NCI-H1436 treated with DMSO at 0.1 percent for 48 hours (cell line): ENCODE results near the gene TMEM132D.

ENCODE experiments used
- DNase-seq: peaks from one replicate; lab custom pipeline; 2025; lab: John Stamatoyannopoulos, UW

The TMEM132D gene

DNA sequence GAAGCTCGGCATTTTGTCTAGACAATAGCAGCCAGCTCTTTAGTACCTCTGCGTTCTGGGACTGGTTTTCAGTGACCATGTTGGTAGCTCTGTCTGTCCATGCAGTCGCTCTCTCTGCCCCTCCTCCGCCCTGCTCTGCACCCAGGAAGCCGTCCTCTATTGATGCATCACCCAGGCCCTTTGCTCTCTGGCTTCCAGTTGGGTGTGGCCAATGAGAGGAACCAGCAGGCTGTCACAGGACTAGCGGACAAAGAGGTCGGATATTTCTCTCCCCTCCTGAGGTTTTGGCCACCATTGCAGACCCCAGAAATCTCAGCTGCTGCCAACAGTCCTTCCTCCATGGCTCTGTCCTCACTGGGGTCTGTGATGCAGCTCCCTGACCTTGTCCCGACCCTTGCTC is 180.6 kb downstream of the TMEM132D start:
- no peak for DNase-seq

GRCh38 chr12:129720618-129721017 is 183.2 kb downstream of the TMEM132D start:
- DNase-seq, result no peak

DNA sequence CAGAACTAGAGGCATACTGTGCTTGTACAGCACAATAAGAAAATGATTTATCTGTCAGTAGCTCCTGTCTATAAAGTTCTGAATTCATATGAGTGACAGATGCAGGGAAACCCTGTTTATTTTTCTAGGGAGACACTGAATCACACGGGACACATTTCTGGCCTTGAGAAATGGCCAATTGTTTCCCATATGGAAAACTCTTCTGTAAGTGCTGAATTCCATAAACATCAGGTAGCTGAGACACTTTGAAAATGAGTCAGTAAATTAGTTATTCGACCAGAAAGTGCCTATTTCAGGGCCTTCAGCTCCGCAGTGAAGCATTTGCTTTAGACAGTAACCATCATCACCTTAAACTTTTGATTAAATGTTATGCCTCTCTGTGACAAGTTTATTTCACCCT is 184.4 kb downstream of the TMEM132D start:
- DNase-seq, result no peak

DNA sequence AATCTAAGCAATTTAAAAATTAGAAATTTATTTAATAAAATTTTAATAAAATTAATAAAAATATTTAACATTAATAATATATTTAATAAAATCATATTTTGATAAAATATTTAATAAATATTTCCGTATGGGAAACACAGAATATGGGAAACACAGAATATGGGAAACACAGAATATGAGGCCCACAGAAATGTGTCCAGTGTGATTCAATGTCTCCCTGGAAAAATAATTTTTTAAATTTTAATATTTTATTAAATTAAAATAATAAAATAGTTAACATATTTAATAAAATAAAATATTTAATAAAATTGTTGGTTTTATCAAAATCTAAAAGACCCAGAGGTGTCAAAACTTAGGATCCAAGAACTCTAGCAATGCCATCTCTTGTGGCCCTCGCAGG is 186.4 kb downstream of the TMEM132D start:
- DNase-seq, result no peak

- DNase-seq, result no peak
Observed at GRCh38 chr12:129716825-129717224, 187.0 kb downstream of the TMEM132D start.

GRCh38 chr12:129706716-129707115 is 197.1 kb downstream of the TMEM132D start:
- no peak for DNase-seq

DNA sequence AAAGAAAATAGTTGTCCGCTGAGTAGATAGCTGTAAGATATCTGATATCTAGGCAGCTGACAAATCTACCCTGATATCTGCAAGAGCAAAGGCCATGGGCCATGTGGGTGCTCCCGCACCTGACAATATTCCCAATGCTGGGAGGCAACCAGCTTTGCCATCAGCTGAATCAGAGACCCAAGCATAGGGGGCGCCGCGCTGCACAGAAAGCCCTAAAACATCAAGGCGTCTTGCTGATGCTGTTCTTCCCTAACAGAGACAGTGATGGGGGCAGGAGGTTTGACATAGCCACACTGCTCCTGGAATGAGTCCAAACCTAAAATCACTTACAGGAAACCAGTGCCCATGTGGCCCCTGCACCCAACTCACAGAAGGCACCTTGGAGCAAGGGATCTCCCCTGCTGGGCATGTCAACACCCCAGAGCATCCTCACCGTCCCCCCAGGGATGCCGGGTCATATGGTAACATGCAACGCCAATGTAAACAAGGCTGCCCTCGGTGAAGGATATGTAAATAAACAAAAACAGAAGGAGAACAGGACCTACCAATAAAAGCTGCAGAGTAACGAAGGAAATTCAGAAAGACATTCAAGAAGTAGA is 199.5 kb downstream of the TMEM132D start:
- DNase-seq, result no peak

DNA sequence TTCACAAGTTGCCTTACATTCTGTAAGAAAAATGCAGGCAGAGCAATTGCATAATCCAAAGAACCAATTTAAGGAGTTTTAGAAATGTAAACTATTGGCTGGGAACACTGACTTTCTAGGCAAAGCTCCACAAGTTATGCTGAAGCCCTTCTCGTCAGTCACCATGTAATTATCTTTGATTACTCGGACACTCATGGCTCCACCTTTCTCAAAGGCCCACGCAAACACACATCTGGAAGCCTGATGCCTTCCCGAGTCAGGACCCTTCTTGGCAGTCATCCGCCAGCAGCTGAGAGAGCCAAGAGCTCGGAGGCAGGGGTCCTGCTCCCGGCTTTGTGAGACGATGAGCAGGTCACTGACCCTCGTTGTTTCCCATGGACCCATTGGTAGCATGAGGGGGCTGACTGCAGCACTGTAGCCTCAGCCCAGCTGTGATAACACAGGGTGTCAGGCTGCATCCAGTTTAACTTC is 202.2 kb downstream of the TMEM132D start:
- DNase-seq, result no peak

DNA sequence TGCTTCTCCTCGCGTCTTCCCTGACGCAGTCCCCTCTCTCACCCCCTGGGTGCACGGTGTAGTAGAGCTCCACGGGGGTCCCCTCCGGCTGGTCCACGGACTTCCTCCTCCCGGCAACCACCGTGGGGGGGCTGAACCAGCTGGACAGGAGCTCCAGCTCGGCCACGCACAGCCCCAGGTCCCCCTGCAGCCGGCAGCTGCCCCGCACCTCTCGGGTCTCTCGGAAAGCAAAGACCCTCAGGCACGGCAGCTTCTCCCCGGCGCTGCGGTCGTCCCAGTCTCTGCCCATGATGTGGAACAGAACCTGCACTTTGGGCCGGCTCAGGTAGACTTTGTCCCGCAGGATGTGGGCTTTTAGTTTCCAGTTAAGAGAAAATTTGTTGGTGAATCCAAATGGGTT is 203.8 kb downstream of the TMEM132D start:
- DNase-seq, result no peak

DNA sequence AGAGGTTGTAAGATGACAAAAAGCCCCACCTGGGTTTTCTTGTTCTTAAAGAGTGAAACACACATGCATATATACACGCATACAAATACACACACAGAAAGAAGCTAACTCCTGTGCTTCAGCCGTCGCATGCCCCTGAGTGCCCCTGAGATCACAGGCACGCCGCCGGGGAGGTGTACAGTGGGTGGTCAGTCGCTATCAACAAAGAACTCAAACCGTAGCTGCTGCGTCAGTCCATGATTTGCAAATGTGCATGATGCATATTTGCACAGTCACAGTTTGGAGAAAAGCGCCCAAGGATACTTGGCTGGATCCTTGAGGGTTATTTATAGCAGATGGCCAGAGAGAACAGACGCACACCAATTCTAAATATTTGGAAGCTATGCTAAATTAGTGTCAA is 206.9 kb downstream of the TMEM132D start:
- no peak for DNase-seq

- no peak for DNase-seq
Observed at GRCh38 chr12:129696405-129696804, 207.4 kb downstream of the TMEM132D start.

- no peak for DNase-seq
Observed at GRCh38 chr12:129693731-129694130, 210.1 kb downstream of the TMEM132D start.

- no peak for DNase-seq
Observed at GRCh38 chr12:129687731-129688130, 216.1 kb downstream of the TMEM132D start.

DNA sequence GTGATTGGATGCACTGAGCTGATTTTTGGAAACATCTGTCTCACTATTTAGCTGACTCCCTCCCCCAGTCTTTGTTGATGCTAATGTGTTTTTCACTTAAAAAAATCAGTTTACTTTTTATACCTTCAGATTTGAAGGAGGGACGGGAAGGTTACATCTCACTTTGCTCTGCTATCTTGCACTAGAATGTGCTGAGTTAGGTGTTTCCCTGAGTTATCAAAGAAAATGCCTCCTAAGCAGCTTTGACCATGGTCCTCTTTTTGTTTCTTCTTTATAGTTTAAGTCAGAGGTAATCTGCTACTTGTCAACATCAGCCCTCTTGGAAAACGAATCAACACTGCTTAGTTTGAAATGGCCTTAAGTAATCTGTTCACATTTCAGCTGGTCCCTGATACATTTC is 222.0 kb downstream of the TMEM132D start:
- no peak for DNase-seq

DNA sequence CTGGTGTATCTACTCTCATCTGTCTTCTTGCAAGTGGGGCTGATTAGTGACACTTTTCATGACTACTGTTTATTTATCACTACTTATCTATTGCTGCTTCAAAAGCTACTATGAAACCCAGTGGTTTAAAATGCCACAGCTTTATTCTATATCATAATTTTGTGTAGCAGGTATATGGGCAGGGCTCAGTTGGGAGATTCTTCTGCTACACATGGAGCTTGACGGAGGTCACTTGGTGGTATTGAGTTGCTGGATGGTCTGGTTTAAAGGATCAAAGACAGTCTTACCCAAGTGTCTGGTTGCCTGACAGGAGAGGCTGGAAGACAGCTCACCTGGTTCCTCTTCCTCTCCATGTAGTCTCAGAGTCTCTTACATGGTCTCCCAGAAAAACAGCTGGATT is 222.7 kb downstream of the TMEM132D start:
- no peak for DNase-seq

GRCh38 chr12:129676411-129676810 is 227.4 kb downstream of the TMEM132D start:
- no peak for DNase-seq

DNA sequence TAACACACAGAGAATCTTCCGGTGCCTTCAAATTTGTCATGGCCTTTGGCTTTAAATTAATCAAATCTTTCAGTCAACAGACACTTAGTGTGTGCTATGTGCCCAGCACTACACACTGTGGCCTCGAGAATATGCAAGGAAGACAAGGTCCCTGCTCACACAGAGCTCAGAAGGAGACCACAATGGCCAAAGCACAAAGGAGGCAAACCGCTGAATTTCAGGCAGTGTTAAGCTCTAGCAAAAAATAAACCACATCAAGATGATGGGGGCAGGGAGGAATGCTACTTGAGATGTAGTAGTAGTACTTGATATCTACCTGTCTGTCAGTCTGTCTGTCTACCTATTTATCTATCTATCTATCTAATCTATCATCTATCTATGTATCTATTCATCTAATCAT is 227.9 kb downstream of the TMEM132D start:
- no peak for DNase-seq

DNA sequence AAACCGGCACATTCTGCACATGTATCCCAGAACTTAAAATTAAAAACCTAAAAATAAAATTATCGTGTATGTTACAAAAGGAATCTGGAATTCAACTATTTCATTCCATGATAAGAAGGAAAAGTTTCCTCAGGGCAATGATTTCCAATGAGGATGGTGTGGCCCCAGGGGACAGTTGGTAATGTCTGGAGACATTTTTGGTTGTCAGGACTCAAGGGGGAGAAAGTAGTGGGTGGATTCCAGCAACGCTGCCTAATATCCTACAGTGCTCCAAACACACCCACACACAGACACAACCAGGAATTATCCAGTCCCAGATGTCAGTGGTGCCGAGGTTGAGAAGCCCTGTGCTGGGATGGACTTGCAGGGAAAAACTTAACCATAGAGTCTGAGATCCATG is 228.3 kb downstream of the TMEM132D start:
- DNase-seq, result no peak

- no peak for DNase-seq
Observed at GRCh38 chr12:129673806-129674205, 230.0 kb downstream of the TMEM132D start.

DNA sequence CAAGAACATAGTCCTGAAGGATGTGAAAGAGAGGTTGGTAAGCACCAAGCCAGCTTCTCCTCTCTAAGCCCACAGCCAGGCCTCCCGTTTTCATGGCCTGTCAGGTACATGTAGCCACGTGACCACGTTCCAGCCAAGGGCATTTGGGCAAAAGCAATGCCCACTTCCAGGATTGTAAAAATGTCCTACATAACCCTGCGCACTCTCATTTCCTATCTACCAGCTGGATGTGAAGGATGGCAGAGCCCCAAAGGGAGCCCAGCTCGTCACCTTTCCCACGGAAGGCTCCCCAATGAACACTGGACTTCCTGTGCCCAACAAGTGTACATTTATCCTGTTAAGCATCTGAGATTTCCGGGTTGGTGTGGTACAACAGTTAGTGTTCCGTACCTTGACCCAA is 231.7 kb downstream of the TMEM132D start:
- no peak for DNase-seq

GRCh38 chr12:129670256-129670920 is 233.4 kb downstream of the TMEM132D start:
- no peak for DNase-seq

DNA sequence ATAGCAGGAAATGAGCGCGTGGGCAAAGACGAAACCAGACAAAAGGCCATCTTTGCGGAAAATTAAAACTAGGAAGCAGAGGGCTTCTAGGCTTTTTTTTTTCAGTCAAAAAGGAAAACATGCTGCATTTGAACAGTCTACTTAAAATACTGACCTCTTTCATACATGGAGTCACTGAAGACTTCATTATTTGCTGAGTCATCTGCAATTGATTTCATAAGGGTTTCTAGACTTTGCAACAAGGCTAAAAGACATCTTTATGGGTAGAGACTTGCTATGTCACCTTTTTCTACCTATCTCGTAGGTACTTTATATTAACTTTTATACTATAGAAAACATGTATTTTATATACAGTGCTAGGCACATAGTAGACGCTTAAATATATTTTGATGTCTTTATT is 238.4 kb downstream of the TMEM132D start:
- no peak for DNase-seq

GRCh38 chr12:129662234-129662633 is 241.6 kb downstream of the TMEM132D start:
- no peak for DNase-seq

GRCh38 chr12:129660946-129661345 is 242.9 kb downstream of the TMEM132D start:
- DNase-seq, result no peak
